HEK293T (cell line): ENCODE measurements around the gene ZDHHC4.

Experiments used
- CTBP1 ChIP-seq: fragments of 450-650 bp; IDR thresholded peaks from 2 replicates; pipeline ENCODE4 v1.6.1; 2016; ENCODE audit warnings: borderline replicate concordance
- ELF4 ChIP-seq: fragments of 450-650 bp; IDR thresholded peaks from 2 replicates; pipeline ENCODE4 v1.6.1; 2017; ENCODE audit warnings: antibody characterized with exemption
- FOXK2 ChIP-seq: fragments of 450-650 bp; IDR thresholded peaks from 2 replicates; pipeline ENCODE4 v1.6.1; 2016; ENCODE audit warnings: mild to moderate bottlenecking
- HDGF ChIP-seq: fragments of 450-650 bp; IDR thresholded peaks from 2 replicates; pipeline ENCODE4 v1.6.1; 2017; ENCODE audit warnings: antibody characterized with exemption, borderline replicate concordance
- L3MBTL2 ChIP-seq: fragments of 450-650 bp; conservative IDR thresholded peaks from 2 replicates; pipeline ENCODE4 v1.6.1; 2016; ENCODE audit warnings: mild to moderate bottlenecking
- LEF1 ChIP-seq: fragments of 450-650 bp; IDR thresholded peaks from 2 replicates; pipeline ENCODE4 v1.6.1; 2017; ENCODE audit warnings: mild to moderate bottlenecking, borderline replicate concordance
- SP1 ChIP-seq: fragments of 450-650 bp; IDR thresholded peaks from 2 replicates; pipeline ENCODE4 v1.6.1; 2017
- SUZ12 ChIP-seq: fragments of 450-650 bp; IDR thresholded peaks from 2 replicates; pipeline ENCODE4 v1.6.1; 2016; ENCODE audit warnings: mild to moderate bottlenecking
- TARDBP ChIP-seq: fragments of 450-650 bp; IDR thresholded peaks from 2 replicates; pipeline ENCODE4 v1.6.1; 2016

GRCh38 chr7:6536262-6537260 lies 40.7 kb upstream of the ZDHHC4 start:
- no peak for TF ChIP-seq CTBP1
- TF ChIP-seq FOXK2: no peak
- no peak for TF ChIP-seq SP1
- no peak for TF ChIP-seq ELF4
- TF ChIP-seq TARDBP: no peak
- no peak for TF ChIP-seq HDGF
- no peak for TF ChIP-seq SUZ12
- TF ChIP-seq LEF1: no peak
- TF ChIP-seq L3MBTL2: no peak
